CD4-positive, alpha-beta T cell treated with Interferon alpha-2 for 1 hour (primary cell): ENCODE data around the gene CALML5.
"Not testable (repeated sequence)": the region's sequence is repeated elsewhere in the genome, so short reads cannot be mapped to it uniquely, and the experiment has no call there.

Source experiments
- DNase-seq, 2 donors: peaks; one replicate each; pipeline ENCODE4 v3.0.0-alpha.2; 2020 to 2022

The CALML5 gene

DNA sequence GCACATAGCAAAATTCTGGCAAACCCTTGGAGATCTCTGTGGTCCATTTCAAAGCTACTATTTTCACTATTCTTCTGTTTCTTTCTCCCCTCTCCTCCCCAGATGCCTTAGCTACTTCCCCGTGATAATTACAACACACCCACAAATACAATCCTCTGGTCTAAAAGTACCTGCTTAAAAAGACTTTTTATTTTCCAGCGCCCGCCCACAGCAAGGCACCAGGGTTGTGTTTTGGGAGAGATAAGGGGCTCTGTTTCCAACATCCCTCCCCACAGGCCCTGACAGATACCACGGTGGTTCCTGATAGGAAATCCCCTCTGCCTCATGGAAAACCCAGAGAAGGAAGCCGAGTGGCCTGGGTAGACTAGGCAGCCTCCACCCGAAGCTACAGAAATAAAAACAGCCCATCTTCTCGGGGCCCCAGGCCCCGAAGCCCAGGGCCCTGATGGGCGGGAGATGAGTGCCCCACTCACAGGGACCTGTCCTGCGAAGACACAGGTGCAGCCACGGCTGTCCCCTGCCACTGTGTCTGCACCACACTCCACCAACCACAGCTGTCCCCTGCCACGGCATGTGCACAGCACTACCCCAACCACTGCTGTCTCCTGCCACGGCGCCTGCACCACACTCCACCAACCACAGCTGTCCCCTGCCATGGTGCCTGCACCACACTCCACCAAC lies 19.7 kb downstream of the CALML5 start:
- no peak for DNase-seq

GRCh38 chr10:5478694-5479305 lies 20.6 kb downstream of the CALML5 start:
- DNase-seq: no peak

- no peak for DNase-seq
These were observed 21.2 kb downstream of the CALML5 start for GRCh38 chr10:5477948-5478693.

GRCh38 chr10:5476918-5477525 lies 22.3 kb downstream of the CALML5 start:
- no peak for DNase-seq

GRCh38 chr10:5475974-5476807 lies 23.2 kb downstream of the CALML5 start:
- DNase-seq: not testable (repeated sequence)

DNA sequence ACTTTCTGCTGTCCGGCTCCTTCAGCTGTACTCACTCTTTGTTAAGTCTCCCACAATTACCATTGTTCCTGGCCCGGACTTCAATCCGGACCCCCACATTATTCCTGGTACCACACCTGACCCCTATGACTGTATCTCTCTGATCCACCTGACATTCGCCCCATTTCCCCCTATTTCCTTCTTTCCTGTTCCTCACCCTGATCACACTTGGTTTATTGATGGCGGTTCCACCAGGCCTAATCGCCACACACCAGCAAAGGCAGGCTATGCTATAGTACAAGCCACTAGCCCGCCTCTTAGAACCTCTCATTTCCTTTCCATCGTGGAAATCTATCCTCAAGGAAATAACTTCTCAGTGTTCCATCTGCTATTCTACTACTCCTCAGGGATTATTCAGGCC lies 24.3 kb downstream of the CALML5 start:
- DNase-seq: not testable (repeated sequence)

- not testable (repeated sequence) for DNase-seq
These were observed 24.7 kb downstream of the CALML5 start for GRCh38 chr10:5474642-5475041.

- DNase-seq: no peak
These were observed 29.2 kb downstream of the CALML5 start for GRCh38 chr10:5470062-5470751.

DNA sequence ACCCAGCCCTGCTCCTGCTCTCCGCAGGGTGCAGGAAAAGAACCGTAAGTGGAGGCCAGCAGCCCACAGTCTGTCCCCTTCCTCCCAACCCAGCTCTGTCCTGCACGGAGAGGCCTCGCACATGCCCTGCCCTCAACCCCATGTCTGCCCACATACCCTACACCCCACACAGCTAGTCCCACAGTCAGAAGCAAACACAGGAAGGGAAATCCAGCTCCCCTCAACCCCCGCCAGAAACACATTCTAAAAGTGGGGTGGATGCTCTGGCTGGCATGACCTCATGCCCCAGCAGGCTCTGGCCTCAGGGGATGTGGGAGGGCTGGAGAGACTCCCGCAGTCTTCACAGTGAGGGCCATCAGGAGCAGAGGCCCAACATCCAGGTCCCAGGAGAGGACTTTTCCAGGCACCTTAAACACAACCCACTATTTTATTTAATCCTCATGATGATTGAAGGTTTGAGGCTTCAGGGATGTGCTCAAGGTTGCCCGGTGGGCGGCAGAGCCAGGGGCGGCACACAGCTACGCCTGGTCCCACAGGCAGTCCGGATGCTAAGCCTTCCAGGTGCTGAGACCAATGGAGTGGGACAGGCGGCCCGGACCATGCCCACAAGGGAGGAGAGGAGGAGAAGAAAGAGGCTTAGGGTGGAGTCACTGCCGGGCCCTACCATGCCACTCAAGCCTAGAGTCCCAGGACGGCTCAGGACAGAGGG lies 29.9 kb downstream of the CALML5 start:
- no peak for DNase-seq

- DNase-seq: no peak
These were observed 30.9 kb downstream of the CALML5 start for GRCh38 chr10:5468262-5469106.

GRCh38 chr10:5467634-5468255 lies 31.6 kb downstream of the CALML5 start:
- DNase-seq: no peak

- no peak for DNase-seq
These were observed 32.2 kb downstream of the CALML5 start for GRCh38 chr10:5467207-5467535.

DNA sequence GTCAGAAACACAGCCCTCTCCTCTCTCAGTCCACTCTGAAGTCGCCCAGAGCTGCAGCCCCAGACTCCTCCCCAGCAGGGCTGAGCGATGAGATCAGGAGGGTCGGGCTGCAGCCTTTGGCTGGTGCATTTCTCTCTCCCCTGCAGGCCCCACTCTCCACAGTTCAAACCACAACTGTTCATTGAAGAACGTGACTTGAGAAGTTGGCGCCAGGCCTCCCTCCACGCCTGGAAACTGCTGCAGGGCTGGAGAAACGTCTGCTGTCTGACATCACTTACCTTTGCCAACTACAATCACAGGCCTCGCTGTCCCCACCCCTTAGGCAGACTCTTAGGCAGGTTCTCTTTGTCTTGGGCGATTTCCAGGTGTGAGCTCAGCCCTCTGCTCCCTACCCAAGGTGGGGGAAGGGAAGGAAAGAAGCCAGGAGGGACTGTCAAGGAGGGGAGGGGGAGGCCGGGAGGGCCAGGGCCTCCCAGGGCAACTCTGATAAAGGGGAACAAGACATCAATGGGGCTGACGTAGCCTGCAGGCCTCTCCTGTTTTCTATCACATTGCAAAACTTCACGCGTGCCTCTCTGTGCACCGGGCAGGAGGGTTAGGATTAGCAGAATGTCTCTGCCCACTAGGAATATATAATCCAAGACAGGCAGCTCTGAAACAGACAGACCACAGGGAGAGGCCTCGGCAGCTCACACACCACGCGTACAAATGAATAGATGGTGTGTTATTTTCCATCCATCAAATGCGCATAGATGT lies 32.7 kb downstream of the CALML5 start:
- no peak for DNase-seq

DNA sequence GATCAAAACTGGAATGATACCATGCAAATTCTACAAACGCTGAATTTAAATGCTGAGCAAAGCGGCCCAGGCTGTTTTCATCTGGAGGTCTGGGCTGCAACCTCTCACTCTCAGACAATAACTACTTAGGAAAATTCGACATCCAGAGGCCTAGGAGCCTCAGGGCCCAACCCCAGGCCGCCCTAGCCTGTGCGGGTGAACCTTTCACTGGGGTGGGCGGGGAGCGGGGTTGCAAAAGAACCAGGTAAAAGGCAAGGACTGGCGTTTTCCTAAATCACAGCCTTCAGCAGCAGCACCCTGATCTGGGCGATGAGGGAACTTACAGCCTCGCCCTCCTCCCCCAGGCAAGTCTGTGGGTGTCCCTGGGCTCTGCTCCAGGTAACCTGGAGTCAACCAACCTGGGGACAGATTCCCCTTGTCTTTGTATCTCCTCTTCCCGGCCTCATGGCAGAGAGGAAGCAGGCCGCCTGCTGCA lies 33.4 kb downstream of the CALML5 start:
- no peak for DNase-seq

GRCh38 chr10:5464546-5464945 lies 34.8 kb downstream of the CALML5 start:
- no peak for DNase-seq

GRCh38 chr10:5462841-5463293 lies 36.5 kb downstream of the CALML5 start:
- no peak for DNase-seq

DNA sequence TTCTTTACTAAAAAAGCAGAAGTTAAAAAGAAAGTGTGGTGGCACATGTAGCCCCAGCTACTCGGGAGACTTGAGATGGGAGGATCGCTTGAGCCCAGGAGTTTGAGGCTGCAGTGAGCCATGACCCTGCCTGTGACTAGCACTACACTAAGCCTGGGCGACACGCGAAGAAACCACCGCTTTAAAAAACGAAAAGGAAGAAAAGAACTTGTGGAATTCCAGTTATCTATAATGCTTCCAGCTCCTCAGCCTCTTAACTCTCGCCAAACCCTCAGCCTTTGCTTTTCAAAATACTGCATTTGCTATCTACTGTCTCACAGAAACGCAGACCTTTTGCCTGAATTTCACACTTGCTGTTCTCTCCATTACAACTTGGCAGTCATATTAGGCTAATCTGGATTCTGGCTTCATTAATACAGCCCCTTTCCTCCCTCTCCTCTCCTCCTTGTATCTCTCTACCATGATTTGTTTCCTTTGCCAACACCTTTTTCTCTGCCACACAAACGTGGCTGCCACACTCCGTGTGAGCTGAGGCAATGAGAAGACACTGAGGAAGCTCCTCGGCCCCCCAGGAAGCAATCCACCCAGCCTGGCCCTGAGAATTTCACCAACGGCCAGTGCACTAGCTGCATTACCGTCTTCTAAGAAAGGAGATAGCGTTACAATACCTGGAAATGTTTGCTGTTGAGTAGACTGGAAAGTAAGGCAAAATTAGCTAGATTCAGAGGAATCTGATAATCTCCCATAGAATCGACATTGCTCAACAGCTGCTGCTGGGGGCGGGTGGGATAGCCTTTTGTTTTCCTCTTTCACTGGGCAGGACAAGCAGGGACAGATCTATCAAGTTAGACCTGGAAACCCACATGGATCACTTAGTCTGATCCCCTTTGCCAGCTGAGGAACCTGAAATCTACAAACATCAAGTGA lies 37.2 kb downstream of the CALML5 start:
- no peak for DNase-seq

DNA sequence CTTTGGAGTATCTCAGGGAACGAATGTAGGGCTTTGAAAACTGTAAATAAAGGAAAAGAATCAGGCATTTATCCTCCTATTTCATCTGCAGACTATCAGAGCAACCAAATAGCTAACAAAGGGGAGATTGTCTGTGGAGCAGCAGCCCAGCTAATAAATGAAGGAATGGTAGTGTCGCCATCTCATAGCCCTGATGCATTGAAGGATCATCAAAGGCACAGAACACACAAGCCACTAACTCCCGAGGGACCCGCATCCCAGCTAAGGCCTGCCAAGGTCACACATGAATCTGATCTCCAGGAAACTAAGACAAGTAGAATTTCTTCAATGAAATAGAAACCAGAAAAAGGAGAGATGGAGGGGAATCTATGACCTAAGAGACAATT lies 38.2 kb downstream of the CALML5 start:
- no peak for DNase-seq
